ENCODE data around the gene RPL13. TPM values are rescaled to one million over a fixed set of nuclear protein-coding genes. Genes with fewer than 3 reads are reported as not detected.

Gene RPL13
- polyA plus RNA-seq, 1 donor from 2014 or later: 2,685 TPM

GRCh38 chr16:89606006-89606405 is 45.5 kb downstream of the RPL13 start:
- TF ChIP-seq EZH2 (IDR thresholded peaks at IDR 0.05; ENCODE audit: borderline replicate concordance, insufficient read depth, low read length, poor library complexity, severe bottlenecking): no peak
- no peak for TF ChIP-seq CTCF (IDR thresholded peaks at IDR 0.05; ENCODE audit: poor library complexity, severe bottlenecking)
- TF ChIP-seq REST (IDR thresholded peaks at IDR 0.05; ENCODE audit: borderline replicate concordance): no peak
- TF ChIP-seq SMC3 (conservative IDR thresholded peaks at IDR 0.05; ENCODE audit: poor library complexity): no peak
- TF ChIP-seq EP300 (conservative IDR thresholded peaks at IDR 0.05; ENCODE audit: poor library complexity, severe bottlenecking): no peak
- TF ChIP-seq MXI1 (conservative IDR thresholded peaks at IDR 0.05; ENCODE audit: poor library complexity, severe bottlenecking): no peak
- TF ChIP-seq RAD21 (conservative IDR thresholded peaks at IDR 0.05): no peak
- no peak for TF ChIP-seq TAF1 (IDR thresholded peaks at IDR 0.05; ENCODE audit: low read depth)
- no peak for TF ChIP-seq POLR2AphosphoS5 (IDR thresholded peaks at IDR 0.05)
- Histone ChIP-seq H3K9me2 (ENCODE audit: insufficient read depth, low read length) (no peaks in the 10 kb centered on the region), H2AFZ (ENCODE audit: low read depth, low read length) (no peak overlapping the region), H3K36me3 (ENCODE audit: insufficient read depth, low read length) (no peaks in the 10 kb centered on the region), H3K4me3 (ENCODE audit: low read length) (no peak overlapping the region), H3K9me3 (ENCODE audit: low read length) (no peaks in the 10 kb centered on the region), H3K27ac (ENCODE audit: low read length) (no peak overlapping the region), H3K9ac (ENCODE audit: low read length) (no peak overlapping the region), H4K20me1 (ENCODE audit: insufficient read depth) (no peaks in the 10 kb centered on the region), H3K79me2 (replicated peaks; ENCODE audit: insufficient read depth, low read length) (no peaks in the 10 kb centered on the region), H3K27me3 (ENCODE audit: insufficient read depth, low read depth, low read length) (no peaks in the 10 kb centered on the region), H3K4me2 (ENCODE audit: low read length) (no peak overlapping the region), H3F3A (ENCODE audit: insufficient read depth, low read length, poor library complexity, severe bottlenecking) (no peaks in the 10 kb centered on the region)

GRCh38 chr16:89607453-89607852 is 47.0 kb downstream of the RPL13 start:
- Histone ChIP-seq H3K79me2 (replicated peaks; ENCODE audit: insufficient read depth, low read length) (no peaks in the 10 kb centered on the region), H3K9ac (ENCODE audit: low read length) (no peak overlapping the region)

More at GRCh38 chr16:89607453-89607852, 47.0 kb downstream of the RPL13 start:
- TF ChIP-seq CTCF (IDR thresholded peaks at IDR 0.05; ENCODE audit: poor library complexity, severe bottlenecking) (no peak), TAF1 (IDR thresholded peaks at IDR 0.05; ENCODE audit: low read depth) (no peak), REST (IDR thresholded peaks at IDR 0.05; ENCODE audit: borderline replicate concordance) (no peak), MXI1 (conservative IDR thresholded peaks at IDR 0.05; ENCODE audit: poor library complexity, severe bottlenecking) (no peak), SMC3 (conservative IDR thresholded peaks at IDR 0.05; ENCODE audit: poor library complexity) (no peak), POLR2AphosphoS5 (IDR thresholded peaks at IDR 0.05) (no peak), RAD21 (conservative IDR thresholded peaks at IDR 0.05) (no peak), EZH2 (IDR thresholded peaks at IDR 0.05; ENCODE audit: borderline replicate concordance, insufficient read depth, low read length, poor library complexity, severe bottlenecking) (no peak), EP300 (conservative IDR thresholded peaks at IDR 0.05; ENCODE audit: poor library complexity, severe bottlenecking) (no peak)
- H3K4me3 ChIP-seq (ENCODE audit: low read length): no peak overlapping the region
- H3K9me2 ChIP-seq (ENCODE audit: insufficient read depth, low read length): no peaks in the 10 kb centered on the region
- no peaks in the 10 kb centered on the region for H3K36me3 ChIP-seq (ENCODE audit: insufficient read depth, low read length)
- no peaks in the 10 kb centered on the region for H3F3A ChIP-seq (ENCODE audit: insufficient read depth, low read length, poor library complexity, severe bottlenecking)
- no peak overlapping the region for H3K4me2 ChIP-seq (ENCODE audit: low read length)
- no peak overlapping the region for H3K27ac ChIP-seq (ENCODE audit: low read length)
- no peaks in the 10 kb centered on the region for H3K27me3 ChIP-seq (ENCODE audit: insufficient read depth, low read depth, low read length)
- H2AFZ ChIP-seq (ENCODE audit: low read depth, low read length): no peak overlapping the region
- no peaks in the 10 kb centered on the region for H3K9me3 ChIP-seq (ENCODE audit: low read length)
- H4K20me1 ChIP-seq (ENCODE audit: insufficient read depth): no peaks in the 10 kb centered on the region

All from neural cell (in vitro differentiated cells).